ENCODE measurements around the gene ADCY7. TPM values are rescaled to one million over a fixed set of nuclear protein-coding genes. Genes with fewer than 3 reads are reported as not detected.

Gene ADCY7
- total RNA-seq, 2 donors from 2014 or later: 78.5 to 104 TPM

DNA sequence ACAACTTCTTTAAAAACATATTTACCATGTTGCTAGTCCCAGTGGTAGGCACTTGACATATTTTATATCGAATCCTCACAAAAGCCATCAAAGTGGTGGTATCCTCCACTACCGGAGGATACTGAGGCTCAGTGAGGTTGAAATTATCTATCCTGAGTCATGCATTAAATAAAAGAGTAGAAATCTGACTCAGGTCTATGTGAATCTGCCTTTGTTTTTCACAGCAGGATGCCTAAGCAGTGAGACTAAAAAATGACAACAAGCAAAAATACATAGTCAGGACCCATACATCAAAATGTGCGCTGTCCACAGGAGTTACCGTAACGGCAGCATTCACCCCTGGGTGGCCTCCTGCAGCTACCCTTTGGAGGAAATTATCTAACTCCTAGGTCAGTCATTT, 84.8 kb downstream of the ADCY7 start:
- DNase-seq (ENCODE audit: low spot score in 2 of 2) (no peak), ATAC-seq (no peak)
- H3K9me3 Mint-ChIP-seq: peaks cover 4 to 10% of the 10 kb centered on the region in 2 donors
- H3K27ac Mint-ChIP-seq: peak overlapping the region in 1 of 2 donors; percentile 26
- H3K36me3 Mint-ChIP-seq: peaks cover 43 to 54% of the 10 kb centered on the region in 2 donors

DNA sequence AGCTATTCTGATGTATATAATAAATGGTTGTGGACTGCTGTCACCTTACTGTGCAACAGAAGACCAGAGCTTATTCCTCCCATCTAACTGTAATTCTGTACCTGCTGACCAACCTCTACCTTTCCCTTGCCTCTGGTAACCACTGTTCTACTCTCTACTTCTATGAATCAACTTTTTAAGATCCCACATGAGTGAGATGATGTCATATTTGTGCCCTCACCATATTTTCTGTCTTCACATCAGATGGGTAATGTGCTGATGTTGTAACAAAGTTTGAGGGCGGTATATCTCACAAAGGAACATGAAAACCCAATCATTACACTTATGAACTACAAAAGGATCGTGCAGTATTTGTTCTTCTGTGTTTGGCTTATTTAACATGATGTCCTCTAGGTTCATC, 85.6 kb downstream of the ADCY7 start:
- peak overlapping the region in 1 of 2 donors; percentile 1 for H3K27ac Mint-ChIP-seq
- DNase-seq (ENCODE audit: low spot score in 2 of 2) (no peak), ATAC-seq (peak; percentile 61 to 77)
- H3K9me3 Mint-ChIP-seq: peaks cover 3 to 10% of the 10 kb centered on the region in 2 donors
- peaks cover 37 to 46% of the 10 kb centered on the region in 2 donors for H3K36me3 Mint-ChIP-seq

DNA sequence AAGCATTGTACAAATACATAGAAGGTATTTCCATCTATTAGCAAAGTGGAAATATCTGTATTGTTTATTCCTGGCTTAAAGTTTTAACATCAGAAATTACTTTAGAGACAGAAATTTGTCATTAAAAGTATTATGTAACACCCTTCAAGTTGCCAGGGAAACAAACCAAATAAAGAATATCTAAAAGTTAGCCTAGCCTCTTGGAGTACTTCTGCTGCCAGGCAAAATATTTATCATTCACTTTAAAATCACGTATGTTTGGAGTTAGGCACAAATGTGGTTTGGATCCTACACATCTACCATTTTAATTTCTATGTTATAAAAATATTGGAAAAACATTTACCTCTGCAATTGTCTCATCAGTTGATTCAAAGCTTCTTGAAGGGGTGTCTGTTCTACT, 87.7 kb downstream of the ADCY7 start:
- Mint-ChIP-seq H3K9me3 (peaks cover 3 to 6% of the 10 kb centered on the region in 2 donors), H3K36me3 (peaks cover 17 to 27% of the 10 kb centered on the region in 2 donors), H3K27ac (no peak overlapping the region)
- ATAC-seq (no peak), DNase-seq (ENCODE audit: low spot score in 2 of 2) (no peak)

DNA sequence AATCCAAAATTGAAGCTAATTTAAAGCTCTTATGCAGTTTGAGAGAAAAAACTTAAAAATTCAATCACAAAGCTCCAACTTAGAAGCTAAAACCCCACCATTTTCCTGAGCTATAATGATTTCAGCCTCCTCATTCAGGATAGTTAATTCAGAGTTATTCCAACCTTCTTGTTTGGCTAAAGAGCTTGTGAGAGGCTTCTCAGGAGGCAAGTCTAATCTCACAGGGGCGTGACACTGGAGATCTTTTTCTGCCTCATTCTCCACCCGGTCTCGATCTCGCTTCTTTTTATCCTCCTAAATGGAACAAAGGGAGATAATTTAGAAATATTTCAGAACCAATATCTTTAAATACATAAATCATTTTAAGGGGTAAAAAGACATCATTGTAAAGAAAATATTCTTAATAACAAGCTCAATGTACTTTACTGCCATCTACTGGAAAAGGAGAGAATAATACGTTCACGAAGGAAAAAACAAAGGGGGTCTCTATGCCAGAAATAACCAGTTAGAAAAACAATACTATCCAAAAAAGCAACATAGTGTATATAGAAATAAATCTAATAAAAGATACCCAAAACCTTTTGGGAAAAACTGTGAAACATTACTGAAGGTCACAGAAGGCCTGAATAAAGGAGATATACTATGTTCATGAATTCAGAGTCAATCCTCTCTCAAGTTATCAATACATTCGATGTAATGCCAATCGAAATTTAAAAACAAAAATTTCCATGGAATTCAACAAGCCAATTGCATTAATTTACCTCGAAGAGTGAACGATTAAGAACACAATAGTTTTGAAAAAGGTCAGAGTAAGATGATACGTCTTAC, 88.5 kb downstream of the ADCY7 start:
- no peak for ATAC-seq
- no peak for DNase-seq (ENCODE audit: low spot score in 2 of 2)
- H3K27ac Mint-ChIP-seq: no peak overlapping the region
- H3K9me3 Mint-ChIP-seq: no peaks in the 10 kb centered on the region
- peaks cover 10 to 19% of the 10 kb centered on the region in 2 donors for H3K36me3 Mint-ChIP-seq

DNA sequence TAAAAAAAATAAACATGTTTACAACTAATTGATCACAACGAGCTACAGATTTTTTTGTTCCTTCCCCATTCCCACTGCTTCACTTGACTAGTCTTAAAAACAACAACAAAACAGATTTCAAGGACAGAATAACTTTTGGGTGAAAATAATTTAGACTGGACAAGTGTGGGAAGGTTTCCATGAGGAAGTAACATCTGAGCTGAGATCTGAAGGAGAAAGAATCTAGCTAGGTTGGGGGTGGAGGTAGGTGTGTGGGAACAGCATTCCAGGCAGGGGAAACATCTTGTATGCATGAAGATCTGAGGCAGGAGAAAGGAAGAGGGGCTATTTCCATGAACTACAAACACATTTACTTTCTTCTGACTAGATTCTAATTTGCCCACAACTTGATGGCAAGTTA, 93.3 kb downstream of the ADCY7 start:
- DNase-seq (ENCODE audit: low spot score in 2 of 2) (no peak), ATAC-seq (no peak)
- no peaks in the 10 kb centered on the region for H3K9me3 Mint-ChIP-seq
- peak overlapping the region in 1 of 2 donors; percentile 10 for H3K27ac Mint-ChIP-seq
- H3K36me3 Mint-ChIP-seq: peaks cover 10 to 19% of the 10 kb centered on the region in 2 donors

DNA sequence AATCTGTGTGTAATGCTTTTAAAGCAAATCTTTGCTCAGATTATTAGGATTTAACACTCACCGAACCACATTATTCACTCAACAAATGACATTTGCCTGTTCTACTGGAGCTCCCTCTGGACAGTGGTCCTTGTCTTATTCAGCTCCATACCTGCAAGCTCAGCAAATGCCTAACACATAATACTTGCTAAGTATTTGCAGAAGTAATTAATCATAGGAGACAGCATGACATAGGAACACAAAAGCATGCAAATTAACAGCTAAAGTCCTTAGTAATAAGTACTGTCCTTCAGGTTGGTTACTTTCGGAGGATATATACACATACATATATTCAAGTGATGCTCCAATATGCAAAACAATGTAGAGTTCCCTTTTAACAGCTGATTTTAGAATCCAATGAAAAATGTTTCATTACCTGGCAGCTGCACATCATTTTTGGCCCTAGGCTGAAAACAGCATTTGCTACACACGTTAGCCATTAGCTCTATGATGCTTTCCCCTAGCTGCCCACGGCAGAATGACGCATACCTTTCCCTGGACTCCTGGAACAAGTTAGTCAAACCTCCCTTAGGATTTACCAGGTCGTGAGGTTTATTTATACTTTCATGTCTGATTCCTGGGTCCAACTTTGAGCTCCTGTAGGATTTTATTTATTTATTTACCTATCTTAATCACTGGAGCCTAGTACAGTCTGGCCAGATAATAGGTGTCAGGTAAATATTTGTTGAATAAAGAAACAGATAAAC, 93.9 kb downstream of the ADCY7 start:
- H3K27ac Mint-ChIP-seq: peak overlapping the region; percentile 10 to 45
- no peak for DNase-seq (ENCODE audit: low spot score in 2 of 2)
- H3K36me3 Mint-ChIP-seq: peaks cover 14 to 19% of the 10 kb centered on the region in 2 donors
- no peak for ATAC-seq
- no peaks in the 10 kb centered on the region for H3K9me3 Mint-ChIP-seq

DNA sequence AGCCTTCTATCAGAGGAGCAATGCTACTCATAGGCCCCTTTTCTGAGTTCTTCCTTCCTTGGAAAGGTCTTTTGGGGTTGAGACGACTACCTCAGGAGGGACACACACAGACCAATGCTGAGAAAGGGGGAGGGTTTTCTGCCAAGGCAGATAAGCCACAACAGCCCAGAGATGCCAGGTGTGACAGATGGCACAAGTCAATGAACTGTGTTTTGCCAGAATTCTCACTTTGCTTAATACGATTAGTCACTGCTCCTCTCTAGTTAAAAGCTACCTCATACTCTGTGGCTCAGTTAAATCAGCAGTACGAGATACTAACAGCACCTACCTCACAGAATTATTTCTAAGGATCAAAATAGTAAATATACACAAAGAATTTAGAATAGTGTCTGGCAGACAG, 94.4 kb downstream of the ADCY7 start:
- H3K27ac Mint-ChIP-seq: peak overlapping the region; percentile 45 to 55
- H3K9me3 Mint-ChIP-seq: no peaks in the 10 kb centered on the region
- no peak for DNase-seq (ENCODE audit: low spot score in 2 of 2)
- ATAC-seq: peak; percentile 41 to 49
- peaks cover 16 to 20% of the 10 kb centered on the region in 2 donors for H3K36me3 Mint-ChIP-seq

DNA sequence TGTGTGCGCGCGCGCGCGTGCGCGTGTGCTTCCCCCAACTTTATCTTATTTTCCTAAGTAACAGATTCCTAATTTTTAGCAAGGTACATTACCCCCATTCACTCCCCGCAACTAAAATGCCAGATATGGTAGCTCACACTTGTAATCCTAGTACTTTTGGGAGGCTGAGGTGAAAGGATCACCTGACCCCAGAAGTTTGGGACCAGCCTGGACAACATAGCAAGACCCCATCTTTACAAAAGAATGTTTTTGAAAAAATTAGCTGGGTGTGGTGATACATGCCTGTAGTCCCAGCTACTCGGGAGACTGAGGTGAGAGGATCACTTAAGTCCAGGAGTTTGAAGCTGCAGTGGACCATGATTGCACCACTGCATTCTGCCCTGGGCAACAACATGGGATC, 97.3 kb downstream of the ADCY7 start:
- Mint-ChIP-seq H3K27ac (no peak overlapping the region), H3K36me3 (peaks cover 30 to 32% of the 10 kb centered on the region in 2 donors), H3K9me3 (no peaks in the 10 kb centered on the region)
- DNase-seq (ENCODE audit: low spot score in 2 of 2) (no peak), ATAC-seq (no peak)

DNA sequence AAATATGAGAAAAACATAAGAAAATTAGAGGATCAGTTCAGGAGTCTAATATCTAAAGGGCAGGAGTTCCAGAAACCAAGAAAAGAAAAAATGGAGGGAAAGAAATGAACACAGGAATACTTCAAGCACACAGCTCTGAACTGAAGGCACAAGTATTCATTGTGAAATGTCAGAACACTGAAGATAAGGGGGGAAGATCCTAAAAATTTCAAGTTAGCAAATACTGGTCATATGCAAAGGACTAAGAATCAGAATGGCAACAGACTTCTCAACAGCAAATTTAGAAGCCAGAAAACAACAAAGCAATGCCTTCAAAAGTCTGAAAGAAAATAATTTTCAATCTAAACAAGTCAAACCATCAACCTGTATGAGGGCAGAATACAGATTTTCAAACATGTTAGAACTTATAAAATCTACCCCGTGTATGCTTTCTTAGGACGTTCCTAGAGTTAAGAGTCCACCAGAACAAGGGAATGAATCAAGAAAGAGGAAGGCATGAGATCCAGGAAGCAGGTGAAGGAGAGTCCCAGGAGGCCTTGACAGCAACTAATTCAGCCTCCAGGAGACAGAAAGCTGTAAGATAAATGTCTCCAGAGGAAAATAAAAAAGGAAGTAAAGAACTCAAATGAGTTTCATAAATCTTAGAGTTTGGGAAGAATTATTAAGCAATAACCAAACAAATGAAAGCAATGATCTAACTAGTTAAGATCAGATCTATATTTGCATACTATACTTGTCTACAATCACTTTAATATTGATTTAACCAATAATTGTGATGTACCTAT, 99.6 kb downstream of the ADCY7 start:
- DNase-seq (ENCODE audit: low spot score in 2 of 2) (no peak), ATAC-seq (no peak)
- Mint-ChIP-seq H3K36me3 (peaks cover 30 to 32% of the 10 kb centered on the region in 2 donors), H3K27ac (peak overlapping the region; percentile 1 to 25), H3K9me3 (no peaks in the 10 kb centered on the region)

Other genes with a start within 250 kb of the ADCY7 start
- gene CNEP1R1, start 241.3 kb upstream of the ADCY7 start, total RNA-seq: 10 to 100 TPM; 26.9 to 42.9 TPM
- 10 to 100 TPM; 18.6 to 31.6 TPM for gene HEATR3, start 200.6 kb upstream of the ADCY7 start, total RNA-seq
- 10 to 100 TPM; 25.7 to 27.9 TPM for gene TENT4B, start 113.2 kb upstream of the ADCY7 start, total RNA-seq
- 10 to 100 TPM; 71.5 to 84.9 TPM for gene BRD7, start 102.4 kb downstream of the ADCY7 start, total RNA-seq